WTC11 (cell line): ENCODE measurements around the gene FBXO47.

Experiments
- ATF3 ChIP-seq: sonication (generic); formaldehyde crosslinking; conservative IDR thresholded peaks from 2 replicates; pipeline ENCODE4 v1.8.1; 2022; ENCODE audit warnings: mild to moderate bottlenecking, missing genetic modification reagents
- CREB1 ChIP-seq: sonication (generic); formaldehyde crosslinking; IDR thresholded peaks from 2 replicates; pipeline ENCODE4 v1.8.0; 2023; ENCODE audit warnings: mild to moderate bottlenecking, missing genetic modification reagents
- CREM ChIP-seq: sonication (generic); formaldehyde crosslinking; IDR thresholded peaks from 2 replicates; pipeline ENCODE4 v1.8.1; 2022; ENCODE audit warnings: mild to moderate bottlenecking, missing genetic modification reagents, moderate library complexity
- CTCF ChIP-seq: fragments of 200-600 bp; IDR thresholded peaks from 2 replicates; pipeline ENCODE4 v1.8.0; 2022; ENCODE audit warnings: antibody characterized with exemption
- FOXP1 ChIP-seq: sonication (generic); formaldehyde crosslinking; IDR thresholded peaks from 2 replicates; pipeline ENCODE4 v1.8.0; 2022; ENCODE audit warnings: missing genetic modification reagents, mild to moderate bottlenecking, moderate library complexity, borderline replicate concordance
- JUN ChIP-seq: sonication (generic); formaldehyde crosslinking; IDR thresholded peaks from 2 replicates; pipeline ENCODE4 v1.8.0; 2023; ENCODE audit warnings: mild to moderate bottlenecking, missing genetic modification reagents
- NR1H2 ChIP-seq: sonication (generic); formaldehyde crosslinking; IDR thresholded peaks from 2 replicates; pipeline ENCODE4 v1.9.0; 2021; ENCODE audit warnings: mild to moderate bottlenecking, moderate library complexity, missing genetic modification reagents
- RELA ChIP-seq: sonication (generic); formaldehyde crosslinking; IDR thresholded peaks from 2 replicates; pipeline ENCODE4 v1.8.1; 2022; ENCODE audit warnings: missing genetic modification reagents, mild to moderate bottlenecking, borderline replicate concordance
- ZNF121 ChIP-seq: sonication (generic); formaldehyde crosslinking; IDR thresholded peaks from 2 replicates; pipeline ENCODE4 v1.8.0; 2023; ENCODE audit warnings: missing genetic modification reagents
- ZNF138 ChIP-seq: sonication (generic); formaldehyde crosslinking; conservative IDR thresholded peaks from 2 replicates; pipeline ENCODE4 v1.8.1; 2022; ENCODE audit warnings: mild to moderate bottlenecking, moderate library complexity, missing genetic modification reagents
- TF ChIP-seq, protein P1 (sequence below): sonication (generic); formaldehyde crosslinking; IDR thresholded peaks from 2 replicates; pipeline ENCODE4 v1.8.0; 2022; ENCODE audit warnings: mild to moderate bottlenecking, missing genetic modification reagents

- no peak for TF ChIP-seq FOXP1 (CRISPR knock-in tag)
- TF ChIP-seq NR1H2: no peak
- no peak for TF ChIP-seq CREB1 (CRISPR knock-in tag)
- no peak for TF ChIP-seq JUN
- no peak for TF ChIP-seq CREM (CRISPR knock-in tag)
- TF ChIP-seq ZNF121 (CRISPR knock-in tag): no peak
- TF ChIP-seq, protein P1, sequence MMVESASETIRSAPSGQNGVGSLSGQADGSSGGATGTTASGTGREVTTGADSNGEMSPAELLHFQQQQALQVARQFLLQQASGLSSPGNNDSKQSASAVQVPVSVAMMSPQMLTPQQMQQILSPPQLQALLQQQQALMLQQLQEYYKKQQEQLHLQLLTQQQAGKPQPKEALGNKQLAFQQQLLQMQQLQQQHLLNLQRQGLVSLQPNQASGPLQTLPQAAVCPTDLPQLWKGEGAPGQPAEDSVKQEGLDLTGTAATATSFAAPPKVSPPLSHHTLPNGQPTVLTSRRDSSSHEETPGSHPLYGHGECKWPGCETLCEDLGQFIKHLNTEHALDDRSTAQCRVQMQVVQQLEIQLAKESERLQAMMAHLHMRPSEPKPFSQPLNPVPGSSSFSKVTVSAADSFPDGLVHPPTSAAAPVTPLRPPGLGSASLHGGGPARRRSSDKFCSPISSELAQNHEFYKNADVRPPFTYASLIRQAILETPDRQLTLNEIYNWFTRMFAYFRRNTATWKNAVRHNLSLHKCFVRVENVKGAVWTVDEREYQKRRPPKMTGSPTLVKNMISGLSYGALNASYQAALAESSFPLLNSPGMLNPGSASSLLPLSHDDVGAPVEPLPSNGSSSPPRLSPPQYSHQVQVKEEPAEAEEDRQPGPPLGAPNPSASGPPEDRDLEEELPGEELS (CRISPR knock-in tag): no peak
- no peak for TF ChIP-seq CTCF
- no peak for TF ChIP-seq RELA (CRISPR knock-in tag)
- TF ChIP-seq ATF3 (CRISPR knock-in tag): no peak
- no peak for TF ChIP-seq ZNF138 (CRISPR knock-in tag)
Observed at GRCh38 chr17:38897671-38898290, 69.4 kb downstream of the FBXO47 start.
